Neural cell (in vitro differentiated cells): ENCODE data around the gene ALKBH6. TPM values are rescaled to one million over a fixed set of nuclear protein-coding genes. Genes with fewer than 3 reads are reported as not detected.

Experiments
- H2AFZ ChIP-seq: fragments of 200-600, 300-800 bp; sonication (generic), shearing (Covaris generic); 2 replicates; pipeline ENCODE4 v1.6.0; 2014; ENCODE audit warnings: low read depth, mild to moderate bottlenecking, antibody characterized with exemption, low read length, moderate library complexity
- H3F3A ChIP-seq: fragments of 200-600 bp; shearing (Covaris generic); 2 replicates; pipeline ENCODE4 v1.6.1; 2016; ENCODE audit warnings: mild to moderate bottlenecking, moderate library complexity, mixed read lengths, antibody characterized with exemption, low read length; ENCODE audit not compliant: insufficient read depth, poor library complexity, severe bottlenecking
- H3K27ac ChIP-seq: fragments of 200-600, 300-800 bp; sonication (generic), shearing (Covaris generic); 2 replicates; pipeline ENCODE4 v1.5.1; 2014; ENCODE audit warnings: mild to moderate bottlenecking, low read length, moderate library complexity
- H3K27me3 ChIP-seq: fragments of 300-800, 200-600 bp; sonication (generic), shearing (Covaris generic); 2 replicates; pipeline ENCODE4 v1.6.0; 2014; ENCODE audit warnings: mild to moderate bottlenecking, low read depth, low read length, moderate library complexity; ENCODE audit not compliant: insufficient read depth
- H3K36me3 ChIP-seq: fragments of 300-800, 200-600 bp; sonication (generic), shearing (Covaris generic); 2 replicates; pipeline ENCODE4 v1.5.1; 2014; ENCODE audit warnings: mild to moderate bottlenecking, antibody characterized with exemption, low read length, moderate library complexity; ENCODE audit not compliant: insufficient read depth
- H3K4me2 ChIP-seq: fragments of 300-800, 200-600 bp; sonication (generic), shearing (Covaris generic); 2 replicates; pipeline ENCODE4 v1.6.0; 2014; ENCODE audit warnings: mild to moderate bottlenecking, low read length
- H3K4me3 ChIP-seq: fragments of 300-800, 200-600 bp; sonication (generic), shearing (Covaris generic); 2 replicates; pipeline ENCODE4 v1.5.1; 2014; ENCODE audit warnings: mild to moderate bottlenecking, low read length, moderate library complexity
- H3K79me2 ChIP-seq: fragments of 200-600 bp; shearing (Covaris generic); replicated peaks from 2 replicates; pipeline ENCODE4 v1.6.0; 2014; ENCODE audit warnings: mild to moderate bottlenecking, low read length, moderate library complexity; ENCODE audit not compliant: insufficient read depth
- H3K9ac ChIP-seq: fragments of 300-800, 200-600 bp; sonication (generic), shearing (Covaris generic); 2 replicates; pipeline ENCODE4 v1.6.1; 2016; ENCODE audit warnings: mild to moderate bottlenecking, low read length, mixed read lengths
- H3K9me2 ChIP-seq: fragments of 200-600 bp; shearing (Covaris generic); 2 replicates; pipeline ENCODE4 v1.6.1; 2016; ENCODE audit warnings: mild to moderate bottlenecking, low read length, mixed read lengths; ENCODE audit not compliant: insufficient read depth
- H3K9me3 ChIP-seq: fragments of 200-600, 300-800 bp; sonication (generic), shearing (Covaris generic); 2 replicates; pipeline ENCODE4 v1.6.1; 2016; ENCODE audit warnings: mild to moderate bottlenecking, mixed run types, low read length, moderate library complexity, mixed read lengths
- H4K20me1 ChIP-seq: fragments of 200-600 bp; shearing (Covaris generic); 2 replicates; pipeline ENCODE4 v1.6.1; 2016; ENCODE audit warnings: mild to moderate bottlenecking, mixed run types; ENCODE audit not compliant: insufficient read depth
- EP300 ChIP-seq: fragments of 450-650 bp; conservative IDR thresholded peaks from 2 replicates; pipeline ENCODE4 v1.6.1; 2014; ENCODE audit warnings: antibody characterized with exemption, mild to moderate bottlenecking, moderate library complexity; ENCODE audit not compliant: poor library complexity, severe bottlenecking
- EZH2 ChIP-seq: fragments of 200-600, 300-800 bp; shearing (Covaris generic), sonication (generic); IDR thresholded peaks from 2 replicates; pipeline ENCODE4 v1.6.1; 2014; ENCODE audit warnings: antibody characterized with exemption, low read length, borderline replicate concordance, mild to moderate bottlenecking; ENCODE audit not compliant: insufficient read depth, poor library complexity, severe bottlenecking
- POLR2AphosphoS5 ChIP-seq: IDR thresholded peaks from 2 replicates; pipeline ENCODE4 v1.6.1; 2012
- RAD21 ChIP-seq: fragments of 450-650 bp; conservative IDR thresholded peaks from 2 replicates; pipeline ENCODE4 v1.6.1; 2014; ENCODE audit warnings: antibody characterized with exemption, mild to moderate bottlenecking, moderate library complexity
- SMC3 ChIP-seq: fragments of 450-650 bp; conservative IDR thresholded peaks from 2 replicates; pipeline ENCODE4 v1.6.1; 2014; ENCODE audit warnings: antibody characterized with exemption, mild to moderate bottlenecking, moderate library complexity; ENCODE audit not compliant: poor library complexity
- TAF1 ChIP-seq: IDR thresholded peaks from 2 replicates; pipeline ENCODE4 v1.6.1; 2012; ENCODE audit warnings: low read depth
- polyA plus RNA-seq: library from polyadenylated mRNA; depleted of rRNA; stranded (reverse); fragments of >200 nt; gene quantifications from 2 replicates; pipeline ENCODE4 v1.2.3, GENCODE V29; 2014
- TF ChIP-seq, protein P1 (sequence below): IDR thresholded peaks from 2 replicates; pipeline ENCODE4 v1.6.1; 2012; ENCODE audit warnings: borderline replicate concordance
- TF ChIP-seq, protein P2 (sequence below): fragments of 450-650 bp; IDR thresholded peaks from 2 replicates; pipeline ENCODE4 v1.5.1; 2014; ENCODE audit warnings: antibody characterized with exemption, mild to moderate bottlenecking, moderate library complexity; ENCODE audit not compliant: poor library complexity, severe bottlenecking

ALKBH6 gene
- polyA plus RNA-seq, 1 donor from 2014 or later, result 45.6 TPM

DNA sequence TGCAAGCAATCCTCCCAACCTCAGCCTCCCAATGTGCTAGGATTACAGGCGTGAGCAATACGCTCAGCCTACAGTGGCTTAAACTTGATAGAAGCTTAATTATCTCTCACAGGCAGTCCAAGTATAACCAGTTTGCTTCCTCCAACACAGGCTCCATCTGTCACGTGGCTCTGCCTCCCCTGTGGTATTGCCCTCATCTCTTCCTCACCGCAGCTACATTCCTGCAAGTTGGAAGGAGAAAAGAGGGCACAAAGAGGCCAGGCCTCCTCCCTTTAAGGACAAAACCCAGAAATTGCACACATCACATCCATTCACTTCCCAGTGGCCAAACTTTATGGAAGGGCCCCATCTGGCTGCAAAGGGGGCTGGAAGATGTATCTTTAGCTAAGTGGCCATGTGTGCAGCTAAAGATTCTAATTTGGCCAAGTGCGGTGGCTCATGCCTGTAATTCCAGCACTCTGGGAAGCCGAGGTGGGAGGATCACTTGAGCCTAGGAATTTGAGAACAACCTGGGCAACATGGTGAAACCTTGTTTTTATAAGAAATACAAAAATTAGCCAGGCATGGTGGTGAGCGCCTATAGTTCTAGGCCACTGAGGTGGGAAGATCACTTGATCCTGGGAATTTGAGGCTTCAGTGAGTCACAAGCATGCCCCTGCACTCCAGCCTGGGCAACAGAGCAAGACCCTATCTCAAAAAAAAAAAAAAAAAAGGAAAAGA is 22.1 kb downstream of the ALKBH6 start:
- Histone ChIP-seq H3K9me3 (no peaks in the 10 kb centered on the region), H3K4me2 (no peak overlapping the region), H3F3A (no peaks in the 10 kb centered on the region), H3K9ac (no peak overlapping the region), H3K79me2 (peaks cover 13% of the 10 kb centered on the region), H3K27me3 (peaks cover 2% of the 10 kb centered on the region), H3K9me2 (no peaks in the 10 kb centered on the region), H3K36me3 (no peaks in the 10 kb centered on the region), H2AFZ (no peak overlapping the region), H4K20me1 (no peaks in the 10 kb centered on the region), H3K4me3 (no peak overlapping the region), H3K27ac (no peak overlapping the region)
- no peak for TF ChIP-seq EP300

DNA sequence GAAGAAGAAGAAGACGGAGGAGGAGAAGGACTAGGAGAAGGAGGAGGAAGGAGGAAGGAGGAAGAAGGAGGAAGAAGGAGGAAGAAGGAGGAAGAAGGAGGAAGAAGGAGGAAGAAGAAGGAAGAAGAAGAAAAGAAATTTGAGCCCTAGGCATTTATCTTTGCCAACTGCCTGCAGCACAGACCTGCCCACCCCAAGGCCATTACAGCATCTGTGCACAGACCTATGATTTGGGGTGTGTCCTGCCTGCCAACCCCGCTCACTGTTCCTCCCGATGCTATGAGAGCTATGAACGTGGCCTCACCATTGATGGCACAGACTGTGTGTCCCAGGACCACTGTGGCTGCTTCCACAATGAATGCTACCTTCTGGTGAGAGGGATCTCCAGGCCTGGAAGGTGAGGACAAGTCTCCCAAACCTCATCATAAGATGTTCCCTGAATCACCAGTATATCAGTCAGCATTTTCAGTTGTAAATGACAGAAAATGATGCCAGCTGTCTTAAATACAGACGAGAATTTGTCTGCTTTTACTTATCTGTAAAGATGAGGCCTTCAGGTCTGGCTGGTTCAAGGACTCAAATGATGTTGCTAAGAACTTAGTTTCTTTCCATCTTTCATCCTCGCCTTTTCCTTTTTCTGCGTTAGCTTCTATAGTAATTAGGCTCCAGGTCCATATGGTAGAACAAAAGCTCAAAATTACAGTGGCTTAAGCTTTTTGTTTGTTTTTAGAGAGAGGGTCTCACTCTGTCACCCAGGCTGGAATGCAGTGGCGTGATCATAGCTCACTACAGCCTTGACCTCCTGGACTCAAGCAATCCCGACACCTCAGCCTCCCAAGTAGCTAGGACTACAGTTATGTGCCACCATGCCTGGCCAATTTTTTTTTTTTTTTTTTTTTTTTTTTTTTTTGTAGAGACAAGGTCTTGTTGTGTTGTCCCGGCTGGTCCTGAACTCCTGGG is 23.0 kb downstream of the ALKBH6 start:
- Histone ChIP-seq H3K4me3 (no peak overlapping the region), H3K36me3 (no peaks in the 10 kb centered on the region), H3K27ac (no peak overlapping the region), H4K20me1 (no peaks in the 10 kb centered on the region), H3K9me2 (no peaks in the 10 kb centered on the region), H3F3A (no peaks in the 10 kb centered on the region), H3K79me2 (peaks cover 6% of the 10 kb centered on the region), H2AFZ (no peak overlapping the region), H3K9ac (no peak overlapping the region), H3K4me2 (no peak overlapping the region), H3K27me3 (peaks cover 9% of the 10 kb centered on the region), H3K9me3 (no peaks in the 10 kb centered on the region)
- TF ChIP-seq EP300 (no peak), TAF1 (no peak), RAD21 (no peak), POLR2AphosphoS5 (no peak), EZH2 (no peak), SMC3 (no peak)
- TF ChIP-seq, protein P1, sequence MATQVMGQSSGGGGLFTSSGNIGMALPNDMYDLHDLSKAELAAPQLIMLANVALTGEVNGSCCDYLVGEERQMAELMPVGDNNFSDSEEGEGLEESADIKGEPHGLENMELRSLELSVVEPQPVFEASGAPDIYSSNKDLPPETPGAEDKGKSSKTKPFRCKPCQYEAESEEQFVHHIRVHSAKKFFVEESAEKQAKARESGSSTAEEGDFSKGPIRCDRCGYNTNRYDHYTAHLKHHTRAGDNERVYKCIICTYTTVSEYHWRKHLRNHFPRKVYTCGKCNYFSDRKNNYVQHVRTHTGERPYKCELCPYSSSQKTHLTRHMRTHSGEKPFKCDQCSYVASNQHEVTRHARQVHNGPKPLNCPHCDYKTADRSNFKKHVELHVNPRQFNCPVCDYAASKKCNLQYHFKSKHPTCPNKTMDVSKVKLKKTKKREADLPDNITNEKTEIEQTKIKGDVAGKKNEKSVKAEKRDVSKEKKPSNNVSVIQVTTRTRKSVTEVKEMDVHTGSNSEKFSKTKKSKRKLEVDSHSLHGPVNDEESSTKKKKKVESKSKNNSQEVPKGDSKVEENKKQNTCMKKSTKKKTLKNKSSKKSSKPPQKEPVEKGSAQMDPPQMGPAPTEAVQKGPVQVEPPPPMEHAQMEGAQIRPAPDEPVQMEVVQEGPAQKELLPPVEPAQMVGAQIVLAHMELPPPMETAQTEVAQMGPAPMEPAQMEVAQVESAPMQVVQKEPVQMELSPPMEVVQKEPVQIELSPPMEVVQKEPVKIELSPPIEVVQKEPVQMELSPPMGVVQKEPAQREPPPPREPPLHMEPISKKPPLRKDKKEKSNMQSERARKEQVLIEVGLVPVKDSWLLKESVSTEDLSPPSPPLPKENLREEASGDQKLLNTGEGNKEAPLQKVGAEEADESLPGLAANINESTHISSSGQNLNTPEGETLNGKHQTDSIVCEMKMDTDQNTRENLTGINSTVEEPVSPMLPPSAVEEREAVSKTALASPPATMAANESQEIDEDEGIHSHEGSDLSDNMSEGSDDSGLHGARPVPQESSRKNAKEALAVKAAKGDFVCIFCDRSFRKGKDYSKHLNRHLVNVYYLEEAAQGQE, result no peak

DNA sequence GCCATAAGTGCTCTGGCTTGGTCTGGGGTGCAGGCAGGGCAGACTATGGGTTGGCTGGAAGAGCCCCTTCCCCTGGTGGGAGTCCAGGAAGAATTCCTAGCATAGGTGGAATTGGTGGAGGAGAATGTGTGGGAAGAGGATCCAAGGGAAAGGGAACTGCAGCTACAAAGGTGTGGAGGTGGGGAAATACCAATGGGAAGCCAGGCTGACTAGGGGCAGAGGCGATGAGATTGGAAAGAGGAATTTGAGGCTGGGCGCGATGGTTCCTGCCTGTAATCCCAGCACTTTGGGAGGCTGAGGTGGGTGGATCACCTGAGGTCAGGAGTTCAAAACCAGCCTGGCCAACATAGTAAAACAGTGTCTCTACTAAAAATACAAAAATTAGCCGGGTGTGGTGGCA is 23.9 kb downstream of the ALKBH6 start:
- Histone ChIP-seq H2AFZ (no peak overlapping the region), H3K36me3 (no peaks in the 10 kb centered on the region), H3K79me2 (no peaks in the 10 kb centered on the region), H3K9ac (no peak overlapping the region), H3K9me2 (no peaks in the 10 kb centered on the region), H3K27me3 (peaks cover 14% of the 10 kb centered on the region), H3K27ac (no peak overlapping the region), H3K4me3 (no peak overlapping the region), H4K20me1 (no peaks in the 10 kb centered on the region), H3K9me3 (no peaks in the 10 kb centered on the region), H3K4me2 (no peak overlapping the region), H3F3A (no peaks in the 10 kb centered on the region)
- TF ChIP-seq, protein P2, sequence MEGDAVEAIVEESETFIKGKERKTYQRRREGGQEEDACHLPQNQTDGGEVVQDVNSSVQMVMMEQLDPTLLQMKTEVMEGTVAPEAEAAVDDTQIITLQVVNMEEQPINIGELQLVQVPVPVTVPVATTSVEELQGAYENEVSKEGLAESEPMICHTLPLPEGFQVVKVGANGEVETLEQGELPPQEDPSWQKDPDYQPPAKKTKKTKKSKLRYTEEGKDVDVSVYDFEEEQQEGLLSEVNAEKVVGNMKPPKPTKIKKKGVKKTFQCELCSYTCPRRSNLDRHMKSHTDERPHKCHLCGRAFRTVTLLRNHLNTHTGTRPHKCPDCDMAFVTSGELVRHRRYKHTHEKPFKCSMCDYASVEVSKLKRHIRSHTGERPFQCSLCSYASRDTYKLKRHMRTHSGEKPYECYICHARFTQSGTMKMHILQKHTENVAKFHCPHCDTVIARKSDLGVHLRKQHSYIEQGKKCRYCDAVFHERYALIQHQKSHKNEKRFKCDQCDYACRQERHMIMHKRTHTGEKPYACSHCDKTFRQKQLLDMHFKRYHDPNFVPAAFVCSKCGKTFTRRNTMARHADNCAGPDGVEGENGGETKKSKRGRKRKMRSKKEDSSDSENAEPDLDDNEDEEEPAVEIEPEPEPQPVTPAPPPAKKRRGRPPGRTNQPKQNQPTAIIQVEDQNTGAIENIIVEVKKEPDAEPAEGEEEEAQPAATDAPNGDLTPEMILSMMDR, result no peak
- TF ChIP-seq POLR2AphosphoS5 (no peak), EZH2 (no peak), EP300 (no peak), SMC3 (no peak)
- TF ChIP-seq, protein P1, result no peak
